BLaER1 (cell line): ENCODE results near the gene JAKMIP1.
"Not testable (repeated sequence)": the region's sequence is repeated elsewhere in the genome, so short reads cannot be mapped to it uniquely, and the experiment has no call there.

ENCODE experiments used
- H3K27ac ChIP-seq: shearing (Covaris generic); formaldehyde crosslinking; 2 replicates; pipeline ENCODE4 v1.8.1; 2022
- H3K27me3 ChIP-seq: shearing (Covaris generic); formaldehyde crosslinking; 2 replicates; pipeline ENCODE4 v1.8.1; 2022
- H3K36me3 ChIP-seq: shearing (Covaris generic); formaldehyde crosslinking; 2 replicates; pipeline ENCODE4 v1.8.1; 2022
- H3K4me1 ChIP-seq: shearing (Covaris generic); formaldehyde crosslinking; 2 replicates; pipeline ENCODE4 v1.8.1; 2022
- H3K4me2 ChIP-seq: shearing (Covaris generic); formaldehyde crosslinking; 2 replicates; pipeline ENCODE4 v1.8.1; 2022
- H3K4me3 ChIP-seq: shearing (Covaris generic); formaldehyde crosslinking; 2 replicates; pipeline ENCODE4 v1.8.1; 2022
- H3K9ac ChIP-seq: shearing (Covaris generic); formaldehyde crosslinking; 2 replicates; pipeline ENCODE4 v1.8.1; 2022
- H3K9me3 ChIP-seq: shearing (Covaris generic); formaldehyde crosslinking; 2 replicates; pipeline ENCODE4 v1.8.1; 2022
- H4K20me1 ChIP-seq: shearing (Covaris generic); formaldehyde crosslinking; 2 replicates; pipeline ENCODE4 v1.8.1; 2022
- Cebpa-rat ChIP-seq: shearing (Covaris generic); IDR thresholded peaks from 2 replicates; pipeline ENCODE4 v1.8.1; 2022

JAKMIP1 gene

DNA sequence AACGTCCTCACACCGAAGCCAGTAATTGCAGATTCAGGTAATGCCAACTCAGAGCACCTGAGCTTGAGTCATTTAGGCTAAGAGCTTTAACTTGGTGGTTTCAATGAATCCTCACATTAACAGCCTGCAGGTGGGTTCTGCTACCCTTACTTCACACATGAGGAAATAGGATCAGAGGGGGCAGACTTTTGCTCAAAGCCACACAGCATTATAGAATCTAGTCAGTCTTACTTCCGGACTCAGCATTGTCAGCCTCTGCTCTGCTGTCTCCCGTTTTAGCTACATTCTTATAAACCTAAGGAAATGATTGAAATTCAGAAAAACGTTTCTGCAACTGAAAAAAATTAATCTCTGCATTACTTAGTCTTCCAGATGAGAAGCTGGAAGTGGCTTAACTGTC, 188.1 kb downstream of the JAKMIP1 start:
- Histone ChIP-seq H3K4me1 (peaks cover 42% of the 10 kb centered on the region), H3K4me3 (no peak overlapping the region), H3K9ac (no peak overlapping the region), H3K9me3 (no peaks in the 10 kb centered on the region), H3K27me3 (peaks cover 28% of the 10 kb centered on the region), H3K36me3 (no peaks in the 10 kb centered on the region), H4K20me1 (no peaks in the 10 kb centered on the region), H3K27ac (no peak overlapping the region), H3K4me2 (peak overlapping the region; percentile 76; the same call in 1 of the 2 replicates)
- no peak for TF ChIP-seq Cebpa-rat

DNA sequence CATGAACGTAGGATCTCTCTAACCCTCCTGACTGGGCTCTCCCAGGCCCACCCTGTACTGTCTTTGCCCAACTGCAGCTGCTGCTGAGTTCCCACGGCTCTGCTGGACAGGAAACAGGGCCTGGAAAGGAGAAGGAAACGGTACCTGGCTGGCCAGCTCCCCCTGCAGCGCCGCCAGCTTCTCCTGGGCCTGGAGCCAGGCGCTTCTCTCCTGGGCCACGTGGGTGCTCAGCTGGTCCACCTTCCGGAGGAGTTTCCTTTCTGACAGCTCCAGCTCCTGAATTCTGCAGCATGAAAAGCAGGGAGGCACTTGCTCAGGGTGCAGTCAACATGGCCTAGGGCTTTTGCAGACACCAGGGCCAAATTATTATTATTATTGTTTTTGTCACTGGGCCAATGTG, 188.7 kb downstream of the JAKMIP1 start:
- Histone ChIP-seq H3K9me3 (no peaks in the 10 kb centered on the region), H3K4me1 (peaks cover 42% of the 10 kb centered on the region), H3K4me3 (no peak overlapping the region), H3K9ac (no peak overlapping the region), H3K27ac (no peak overlapping the region), H3K36me3 (no peaks in the 10 kb centered on the region), H4K20me1 (no peaks in the 10 kb centered on the region), H3K27me3 (peaks cover 33% of the 10 kb centered on the region), H3K4me2 (peak overlapping the region; percentile 76)
- TF ChIP-seq Cebpa-rat = no peak

DNA sequence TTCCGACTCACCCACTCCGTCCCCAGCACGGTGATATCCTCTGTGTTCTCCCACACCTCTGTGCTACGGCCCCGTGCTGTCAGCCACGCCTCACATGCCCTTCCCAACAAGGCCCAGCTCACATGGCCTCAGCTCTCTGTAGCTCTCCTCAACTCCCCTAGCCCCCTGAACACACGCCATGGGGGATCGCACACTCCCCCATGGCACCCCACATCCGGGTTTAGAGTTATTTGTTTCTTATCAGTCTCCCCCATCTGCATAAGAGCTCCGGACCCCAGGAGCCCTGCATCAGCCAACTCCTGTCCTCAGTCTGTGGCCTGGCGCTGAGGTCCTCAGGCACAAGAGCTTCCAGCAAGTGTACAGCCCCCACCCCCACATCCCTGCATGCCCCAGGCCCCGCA, 189.1 kb downstream of the JAKMIP1 start:
- Histone ChIP-seq H3K27me3 (peaks cover 38% of the 10 kb centered on the region), H4K20me1 (no peaks in the 10 kb centered on the region), H3K4me1 (peaks cover 42% of the 10 kb centered on the region), H3K27ac (no peak overlapping the region), H3K4me2 (peak overlapping the region; percentile 76), H3K36me3 (no peaks in the 10 kb centered on the region), H3K4me3 (no peak overlapping the region), H3K9me3 (no peaks in the 10 kb centered on the region), H3K9ac (no peak overlapping the region)
- no peak for TF ChIP-seq Cebpa-rat

DNA sequence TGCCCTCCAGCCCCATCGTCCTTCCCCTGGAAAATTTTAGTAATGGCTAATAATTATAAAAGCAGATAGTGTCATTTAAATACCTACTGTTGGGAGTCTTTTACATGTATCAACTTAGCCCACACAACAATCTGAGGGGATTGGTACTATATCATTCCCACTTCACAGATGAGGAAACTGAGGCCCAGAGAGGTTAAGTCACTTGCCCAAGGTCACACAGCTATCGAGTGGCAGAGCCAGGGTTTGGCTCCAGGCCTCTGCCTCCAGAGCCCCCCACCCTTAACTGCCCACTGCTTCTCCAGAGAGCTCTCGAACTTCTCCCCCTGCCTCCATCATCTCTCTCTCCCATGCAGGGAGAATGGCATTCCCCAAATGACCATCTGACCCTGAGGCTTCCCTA, 189.6 kb downstream of the JAKMIP1 start:
- Histone ChIP-seq H4K20me1 (no peaks in the 10 kb centered on the region), H3K36me3 (no peaks in the 10 kb centered on the region), H3K4me1 (peaks cover 43% of the 10 kb centered on the region), H3K4me3 (no peak overlapping the region), H3K9ac (no peak overlapping the region), H3K4me2 (peak overlapping the region; percentile 76), H3K27ac (no peak overlapping the region), H3K27me3 (peaks cover 38% of the 10 kb centered on the region), H3K9me3 (no peaks in the 10 kb centered on the region)
- no peak for TF ChIP-seq Cebpa-rat

DNA sequence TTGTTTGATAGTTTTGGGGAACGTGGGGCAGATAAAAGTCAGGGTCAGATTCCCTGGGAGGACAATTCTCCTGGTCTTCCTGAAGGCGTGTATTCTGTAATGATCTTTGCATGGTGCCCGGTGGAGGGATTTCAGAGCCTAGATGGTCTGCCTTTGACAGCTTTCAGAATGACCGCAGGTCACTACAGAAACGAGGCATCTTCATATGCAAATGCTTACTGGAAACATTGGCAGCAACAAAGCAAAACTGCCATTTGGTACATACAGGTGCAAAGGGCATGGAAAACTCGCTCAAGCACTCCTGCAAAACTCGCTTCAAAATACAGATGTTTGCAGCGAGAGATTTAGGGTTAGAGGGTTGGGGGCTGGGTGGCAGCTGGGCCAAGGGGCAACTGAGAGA, 190.9 kb downstream of the JAKMIP1 start:
- no peak for TF ChIP-seq Cebpa-rat
- H3K4me3 ChIP-seq = no peak overlapping the region
- H4K20me1 ChIP-seq = no peaks in the 10 kb centered on the region
- no peak overlapping the region for H3K9ac ChIP-seq
- no peaks in the 10 kb centered on the region for H3K36me3 ChIP-seq
- H3K4me1 ChIP-seq = peaks cover 54% of the 10 kb centered on the region
- H3K4me2 ChIP-seq = peak overlapping the region; percentile 17; the same call in 1 of the 2 replicates
- H3K27me3 ChIP-seq = peaks cover 38% of the 10 kb centered on the region
- H3K27ac ChIP-seq = no peak overlapping the region
- no peaks in the 10 kb centered on the region for H3K9me3 ChIP-seq

DNA sequence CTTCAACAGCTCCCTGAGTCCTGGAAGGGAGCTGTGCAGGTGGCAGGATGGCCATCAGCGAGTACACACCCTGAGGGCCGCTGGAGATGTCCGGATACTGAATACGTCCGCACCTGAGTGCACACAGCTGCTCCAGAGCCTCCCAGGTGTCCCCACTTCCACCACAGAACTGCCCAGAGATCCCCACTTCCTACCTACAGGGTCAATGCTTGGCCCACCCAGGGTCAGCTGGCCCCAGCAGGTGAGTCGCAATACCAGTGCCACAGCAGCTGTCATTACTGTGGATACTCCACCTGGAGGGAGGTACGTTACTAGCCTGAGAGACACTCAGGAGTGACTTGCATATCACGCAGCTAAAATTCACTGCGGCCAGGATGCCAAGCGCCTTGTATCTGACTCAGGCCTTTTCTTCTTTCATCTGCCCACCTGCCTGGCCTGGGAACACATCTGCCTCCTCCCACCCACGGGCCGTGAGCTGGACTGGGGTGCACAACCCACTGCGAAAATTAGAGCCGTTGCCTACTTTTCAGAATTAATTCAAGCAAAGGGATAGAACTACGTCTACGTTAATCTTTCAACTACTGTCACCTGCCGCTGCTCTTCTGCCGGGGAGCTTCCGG, 191.5 kb downstream of the JAKMIP1 start:
- Histone ChIP-seq H3K27ac (no peak overlapping the region), H3K4me2 (peak overlapping the region; percentile 82), H3K27me3 (peaks cover 38% of the 10 kb centered on the region), H4K20me1 (no peaks in the 10 kb centered on the region), H3K9me3 (no peaks in the 10 kb centered on the region), H3K4me3 (no peak overlapping the region), H3K4me1 (peaks cover 54% of the 10 kb centered on the region), H3K9ac (no peak overlapping the region), H3K36me3 (no peaks in the 10 kb centered on the region)
- no peak for TF ChIP-seq Cebpa-rat

DNA sequence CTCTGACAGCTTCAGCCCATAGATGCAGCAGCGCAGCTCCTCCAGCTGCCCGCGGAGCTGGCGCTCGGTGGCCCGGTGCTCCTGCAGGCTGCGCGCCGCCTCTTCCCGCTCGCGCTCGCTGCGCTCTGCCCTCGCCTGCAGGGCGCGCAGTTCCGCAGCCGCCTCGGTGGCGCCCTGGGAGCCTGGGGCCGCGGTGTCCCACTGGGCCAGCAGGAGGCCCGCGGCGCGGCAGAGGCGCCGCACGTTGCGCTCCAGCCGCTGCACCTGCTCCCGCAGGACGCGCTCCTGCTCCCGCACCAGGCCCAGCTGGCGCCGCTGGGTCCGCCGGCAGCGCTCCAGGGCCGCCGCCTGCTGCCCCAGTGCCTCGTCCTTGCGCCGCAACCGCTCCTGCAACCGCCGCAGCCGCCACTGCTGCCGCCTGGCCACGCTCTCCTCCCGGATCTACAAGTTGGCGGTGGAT, 192.2 kb downstream of the JAKMIP1 start:
- Histone ChIP-seq H3K9me3 (no peaks in the 10 kb centered on the region), H4K20me1 (no peaks in the 10 kb centered on the region), H3K4me2 (peak overlapping the region; percentile 82), H3K9ac (no peak overlapping the region), H3K27me3 (peaks cover 38% of the 10 kb centered on the region), H3K36me3 (no peaks in the 10 kb centered on the region), H3K4me3 (peak overlapping the region; percentile 38), H3K4me1 (peaks cover 54% of the 10 kb centered on the region), H3K27ac (no peak overlapping the region)
- TF ChIP-seq Cebpa-rat = no peak

DNA sequence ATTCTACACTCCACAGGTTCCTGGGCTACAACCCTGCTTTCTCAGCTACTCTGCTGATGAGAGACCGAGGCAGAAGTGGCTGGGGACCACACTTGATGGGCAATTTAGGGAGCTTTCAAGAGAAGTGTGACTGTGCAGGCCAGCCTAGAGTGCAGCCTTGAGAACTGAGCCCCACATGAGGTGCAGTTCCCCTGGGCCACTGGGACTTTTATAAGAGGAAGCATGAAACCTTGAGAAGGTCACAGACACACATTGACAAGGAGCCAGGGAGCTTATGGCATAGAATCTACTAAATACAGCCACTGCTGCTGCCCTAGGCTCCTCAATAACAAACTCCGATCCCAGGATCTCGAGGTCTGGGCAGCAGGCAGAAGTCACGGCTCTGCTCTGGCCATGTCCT, 195.2 kb downstream of the JAKMIP1 start:
- Histone ChIP-seq H3K9ac (no peak overlapping the region), H3K27me3 (peaks cover 38% of the 10 kb centered on the region), H3K36me3 (no peaks in the 10 kb centered on the region), H3K27ac (no peak overlapping the region), H3K4me1 (peaks cover 48% of the 10 kb centered on the region), H3K4me2 (peak overlapping the region; percentile 26; the same call in 1 of the 2 replicates), H4K20me1 (no peaks in the 10 kb centered on the region), H3K4me3 (no peak overlapping the region), H3K9me3 (no peaks in the 10 kb centered on the region)
- no peak for TF ChIP-seq Cebpa-rat

DNA sequence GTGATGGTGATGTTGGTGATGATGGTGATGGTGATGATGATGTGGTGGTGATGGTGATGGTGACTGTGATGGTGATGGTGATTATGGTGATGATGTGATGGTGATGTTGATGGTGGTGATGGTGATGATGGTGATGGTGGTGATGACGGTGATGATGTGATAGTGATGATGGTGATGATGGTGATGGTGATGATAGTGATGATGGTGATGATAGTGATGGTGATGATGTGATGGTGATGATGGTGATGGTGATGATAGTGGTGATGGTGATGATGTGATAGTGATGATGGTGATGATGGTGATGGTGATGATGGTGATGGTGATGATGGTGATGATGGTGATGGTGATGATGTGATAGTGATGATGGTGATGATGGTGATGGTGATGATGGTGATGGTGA, 196.9 kb downstream of the JAKMIP1 start:
- not testable (repeated sequence) for H3K9ac ChIP-seq, H3K9me3 ChIP-seq, H3K27ac ChIP-seq, H3K36me3 ChIP-seq, H3K4me2 ChIP-seq, H4K20me1 ChIP-seq, H3K4me3 ChIP-seq
- Histone ChIP-seq H3K27me3 (peaks cover 21% of the 10 kb centered on the region), H3K4me1 (peaks cover 51% of the 10 kb centered on the region)

DNA sequence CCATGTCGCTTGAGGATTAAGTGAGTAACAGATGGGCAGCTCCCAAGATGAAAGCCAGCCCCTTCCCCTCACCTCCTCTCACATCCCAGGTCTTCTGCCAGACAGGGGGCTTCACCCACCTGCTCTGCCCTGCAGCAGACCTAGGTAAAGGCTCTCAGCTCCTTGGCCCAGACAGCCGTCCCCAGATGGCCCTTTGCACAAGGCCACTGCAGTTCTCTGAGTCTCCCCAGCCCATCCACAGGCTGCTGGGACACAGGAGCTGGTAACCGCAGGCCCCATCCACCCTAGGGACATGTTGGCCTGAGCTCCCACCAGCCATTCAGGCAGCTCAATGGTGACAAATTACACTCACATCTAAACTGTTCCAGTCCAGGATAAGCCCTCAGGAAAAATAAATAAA, 197.4 kb downstream of the JAKMIP1 start:
- H4K20me1 ChIP-seq = no peaks in the 10 kb centered on the region
- no peak overlapping the region for H3K27ac ChIP-seq
- H3K36me3 ChIP-seq = no peaks in the 10 kb centered on the region
- H3K4me1 ChIP-seq = peaks cover 51% of the 10 kb centered on the region
- H3K4me3 ChIP-seq = no peak overlapping the region
- H3K4me2 ChIP-seq = no peak overlapping the region
- no peaks in the 10 kb centered on the region for H3K9me3 ChIP-seq
- peaks cover 16% of the 10 kb centered on the region for H3K27me3 ChIP-seq
- no peak overlapping the region for H3K9ac ChIP-seq
- no peak for TF ChIP-seq Cebpa-rat

DNA sequence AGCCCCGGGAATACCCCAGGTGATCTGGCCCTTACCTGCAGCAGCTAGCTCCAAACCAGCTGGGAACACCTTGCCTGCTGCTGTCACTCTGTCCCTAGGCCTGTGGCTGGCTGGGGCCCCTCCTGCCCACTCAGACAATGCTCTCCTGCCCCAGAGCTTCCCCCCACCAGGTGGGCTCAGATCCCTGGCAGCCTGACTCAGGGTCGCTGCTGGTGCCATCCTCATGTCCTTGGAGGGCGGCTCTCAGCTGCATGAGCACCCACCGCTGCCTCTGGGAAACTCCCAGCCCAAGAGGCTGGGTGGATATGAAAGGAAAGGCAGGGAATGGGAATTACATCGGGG, 197.9 kb downstream of the JAKMIP1 start:
- Histone ChIP-seq H3K36me3 (no peaks in the 10 kb centered on the region), H4K20me1 (no peaks in the 10 kb centered on the region), H3K27me3 (peaks cover 12% of the 10 kb centered on the region), H3K9ac (no peak overlapping the region), H3K27ac (no peak overlapping the region), H3K4me1 (peaks cover 52% of the 10 kb centered on the region), H3K4me3 (no peak overlapping the region), H3K4me2 (no peak overlapping the region), H3K9me3 (no peaks in the 10 kb centered on the region)
- TF ChIP-seq Cebpa-rat = no peak
